Keratinocyte (primary cell): Measurements from ENCODE around the gene KIAA0825.

Experiments used
- CTCF ChIP-seq, 3 experiments: IDR thresholded peaks in 1 of 3; conservative IDR thresholded peaks in 1 of 3; optimal IDR thresholded peaks in 1 of 3; 2 replicates in 2 of 3; 3 replicates in 1 of 3; pipeline versions ENCODE3 to v1.5.1; 2011; ENCODE audit warnings: low read length in 3 of 3, mild to moderate bottlenecking in 3 of 3, moderate library complexity in 2 of 3, control low read depth in 1 of 3, inconsistent platforms in 1 of 3; ENCODE audit not compliant: insufficient read depth in 2 of 3; ENCODE audit errors: extremely low read depth in 1 of 3
- EZH2 ChIP-seq: IDR thresholded peaks from one replicate; pipeline ENCODE4 v1.6.1; 2012; ENCODE audit warnings: inconsistent platforms, mild to moderate bottlenecking, low read length, moderate library complexity

- TF ChIP-seq EZH2 (no peak), CTCF (optimal IDR thresholded peaks at IDR 0.05 in 1 of 3, IDR thresholded peaks at IDR 0.05 in 1 of 3, conservative IDR thresholded peaks at IDR 0.05 in 1 of 3; ENCODE audit: extremely low read depth in 1 of 3, insufficient read depth in 2 of 3, low read length in 3 of 3) (no peak)
These were observed 186.7 kb downstream of the KIAA0825 start for GRCh38 chr5:94431696-94432095.
